NT2/D1 (cell line): Measurements from ENCODE around the gene ADAMTS2.

Experiments used
- SUZ12 ChIP-seq: IDR thresholded peaks from 2 replicates; pipeline ENCODE4 v1.6.1; 2011; ENCODE audit not compliant: insufficient read length, insufficient read depth; ENCODE audit errors: extremely low read depth
- YY1 ChIP-seq: IDR thresholded peaks from 2 replicates; pipeline ENCODE4 v1.6.1; 2011; ENCODE audit not compliant: insufficient read length, insufficient read depth
- ZNF274 ChIP-seq: IDR thresholded peaks from 2 replicates; pipeline ENCODE4 v1.6.1; 2011; ENCODE audit warnings: mild to moderate bottlenecking, low read depth, low read length

GRCh38 chr5:179123491-179124272 is 221.6 kb downstream of the ADAMTS2 start:
- TF ChIP-seq ZNF274 (no peak), YY1 (no peak), SUZ12 (no peak)
